ENCODE results near the gene SPIB. TPM values are rescaled to one million over a fixed set of nuclear protein-coding genes. Genes with fewer than 3 reads are reported as not detected.

Gene SPIB
- total RNA-seq, 4 donors from 2014 or later = not detected

DNA sequence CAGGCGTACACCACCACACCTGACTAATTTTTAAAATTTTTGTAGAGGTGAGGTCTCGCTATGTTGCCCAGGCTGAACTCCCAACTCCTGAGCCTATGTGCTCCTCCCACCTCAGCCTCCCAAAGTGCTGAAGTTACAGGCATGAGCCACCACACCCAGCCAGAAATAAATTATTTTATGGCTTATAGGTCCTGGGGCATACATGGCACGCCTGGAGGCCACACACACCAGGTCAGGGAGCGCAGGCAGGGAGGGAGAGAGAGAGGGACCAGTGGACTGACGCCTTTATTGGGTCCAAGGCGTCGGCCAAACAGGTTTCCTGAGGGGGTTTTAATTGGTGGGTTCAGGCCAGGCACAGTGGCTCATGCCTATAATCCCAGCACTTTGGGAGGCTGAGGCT lies 6.8 kb downstream of the SPIB start:
- no peak for DNase-seq (ENCODE audit: low spot score in 2 of 2)
- H3K4me3 ChIP-seq (ENCODE audit: low read depth, poor library complexity, severe bottlenecking) = no peak overlapping the region
- TF ChIP-seq, protein P1, sequence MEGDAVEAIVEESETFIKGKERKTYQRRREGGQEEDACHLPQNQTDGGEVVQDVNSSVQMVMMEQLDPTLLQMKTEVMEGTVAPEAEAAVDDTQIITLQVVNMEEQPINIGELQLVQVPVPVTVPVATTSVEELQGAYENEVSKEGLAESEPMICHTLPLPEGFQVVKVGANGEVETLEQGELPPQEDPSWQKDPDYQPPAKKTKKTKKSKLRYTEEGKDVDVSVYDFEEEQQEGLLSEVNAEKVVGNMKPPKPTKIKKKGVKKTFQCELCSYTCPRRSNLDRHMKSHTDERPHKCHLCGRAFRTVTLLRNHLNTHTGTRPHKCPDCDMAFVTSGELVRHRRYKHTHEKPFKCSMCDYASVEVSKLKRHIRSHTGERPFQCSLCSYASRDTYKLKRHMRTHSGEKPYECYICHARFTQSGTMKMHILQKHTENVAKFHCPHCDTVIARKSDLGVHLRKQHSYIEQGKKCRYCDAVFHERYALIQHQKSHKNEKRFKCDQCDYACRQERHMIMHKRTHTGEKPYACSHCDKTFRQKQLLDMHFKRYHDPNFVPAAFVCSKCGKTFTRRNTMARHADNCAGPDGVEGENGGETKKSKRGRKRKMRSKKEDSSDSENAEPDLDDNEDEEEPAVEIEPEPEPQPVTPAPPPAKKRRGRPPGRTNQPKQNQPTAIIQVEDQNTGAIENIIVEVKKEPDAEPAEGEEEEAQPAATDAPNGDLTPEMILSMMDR (IDR thresholded peaks at IDR 0.05) = no peak
- TF ChIP-seq POLR2A (IDR thresholded peaks at IDR 0.05) = no peak
- WGBS, 2 donors = 76% methylated on average over 7 of the region's 7 CpGs
- intact Hi-C loops (cut with DNase I; ENCODE audit: low total_unique reads) = no loop called here

DNA sequence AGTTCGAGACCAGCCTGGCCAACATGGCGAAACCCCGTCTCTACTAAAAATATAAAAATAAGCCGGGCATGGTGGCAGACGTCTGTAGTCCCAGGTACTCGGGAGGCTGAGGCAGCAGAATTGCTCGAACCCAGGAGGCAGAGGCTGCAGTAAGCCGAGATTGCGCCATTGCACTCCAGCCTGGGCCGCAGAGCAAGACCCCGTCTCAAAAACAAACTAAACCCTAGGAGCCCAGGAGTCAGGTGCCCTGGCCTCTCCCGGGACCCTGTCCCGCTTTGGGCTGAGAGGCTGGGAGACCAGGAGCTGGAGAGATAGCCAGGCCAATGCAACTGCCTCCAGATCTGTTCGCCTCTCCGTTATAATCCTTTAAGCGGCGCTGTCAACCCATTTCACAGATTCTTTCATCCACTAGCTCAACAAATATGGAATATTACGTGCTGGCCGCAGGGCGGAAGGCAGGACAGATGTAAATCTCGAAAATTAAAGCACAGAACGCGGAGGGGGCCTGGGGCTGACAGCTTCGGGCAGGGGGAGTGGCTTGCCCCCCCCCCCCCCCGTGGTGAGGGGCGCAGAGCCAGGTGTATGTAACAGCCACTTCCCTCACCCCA lies 8.7 kb downstream of the SPIB start:
- TF ChIP-seq POLR2A (IDR thresholded peaks at IDR 0.05) = no peak
- TF ChIP-seq, protein P1 (IDR thresholded peaks at IDR 0.05) = no peak
- DNase-seq (ENCODE audit: low spot score in 2 of 2) = no peak
- H3K4me3 ChIP-seq (ENCODE audit: low read depth, poor library complexity, severe bottlenecking) = no peak overlapping the region
- WGBS, 2 donors = 76 to 80% methylated on average over 26 of the region's 26 CpGs
- intact Hi-C loops (cut with DNase I; ENCODE audit: low total_unique reads) = no loop called here

DNA sequence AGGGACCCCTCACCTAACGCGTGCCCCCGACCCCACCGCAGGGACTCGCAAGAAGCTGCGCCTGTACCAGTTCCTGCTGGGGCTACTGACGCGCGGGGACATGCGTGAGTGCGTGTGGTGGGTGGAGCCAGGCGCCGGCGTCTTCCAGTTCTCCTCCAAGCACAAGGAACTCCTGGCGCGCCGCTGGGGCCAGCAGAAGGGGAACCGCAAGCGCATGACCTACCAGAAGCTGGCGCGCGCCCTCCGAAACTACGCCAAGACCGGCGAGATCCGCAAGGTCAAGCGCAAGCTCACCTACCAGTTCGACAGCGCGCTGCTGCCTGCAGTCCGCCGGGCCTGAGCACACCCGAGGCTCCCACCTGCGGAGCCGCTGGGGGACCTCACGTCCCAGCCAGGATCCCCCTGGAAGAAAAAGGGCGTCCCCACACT lies 9.3 kb downstream of the SPIB start:
- WGBS, 2 donors = 6 to 7% methylated on average over 10 to 22 of the region's 38 CpGs

DNA sequence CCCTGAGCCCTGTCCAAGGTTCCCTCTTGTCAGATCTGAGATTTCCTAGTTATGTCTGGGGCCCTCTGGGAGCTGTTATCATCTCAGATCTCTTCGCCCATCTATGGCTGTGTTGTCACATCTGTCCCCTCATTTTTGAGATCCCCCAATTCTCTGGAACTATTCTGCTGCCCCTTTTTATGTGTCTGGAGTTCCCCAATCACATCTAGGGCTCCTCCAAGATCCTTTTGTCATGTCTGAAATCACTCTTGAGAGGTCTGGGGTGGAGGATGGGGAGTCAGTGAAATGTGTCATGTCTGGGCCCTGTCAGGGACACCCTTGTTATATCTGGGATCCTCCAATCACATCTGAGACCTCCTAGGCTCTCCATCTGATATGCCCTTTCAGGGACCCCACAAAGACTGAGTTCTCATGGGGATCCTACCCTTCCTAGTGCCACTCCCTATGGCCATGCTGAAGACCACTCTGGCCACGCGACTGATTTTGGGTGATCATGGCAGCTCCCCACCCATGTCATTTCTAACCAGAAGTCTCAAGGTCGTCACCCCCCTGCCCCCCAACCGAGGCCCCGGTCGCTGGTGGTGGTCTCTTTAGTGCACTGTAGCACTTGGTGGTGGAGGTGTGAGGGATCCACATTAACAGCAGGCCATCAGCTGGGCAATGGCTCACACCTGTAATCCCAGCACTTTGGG lies 10.2 kb downstream of the SPIB start:
- TF ChIP-seq, protein P1 (IDR thresholded peaks at IDR 0.05) = no peak
- no peak for TF ChIP-seq POLR2A (IDR thresholded peaks at IDR 0.05)
- H3K4me3 ChIP-seq (ENCODE audit: low read depth, poor library complexity, severe bottlenecking) = no peak overlapping the region
- no peak for DNase-seq (ENCODE audit: low spot score in 2 of 2)
- intact Hi-C loops (cut with DNase I; ENCODE audit: low total_unique reads) = no loop called here
- 90 to 93% methylated on average over 7 of the region's 7 CpGs for WGBS, 2 donors

More for the DNA sequence above, 9.3 kb downstream of the SPIB start:
- TF ChIP-seq POLR2A (IDR thresholded peaks at IDR 0.05) = no peak
- TF ChIP-seq, protein P1 (IDR thresholded peaks at IDR 0.05) = no peak
- peak; percentile 84 to 97 for DNase-seq (ENCODE audit: low spot score in 2 of 2)
- intact Hi-C loops (cut with DNase I; ENCODE audit: low total_unique reads) = no loop called here
- H3K4me3 ChIP-seq (ENCODE audit: low read depth, poor library complexity, severe bottlenecking) = no peak overlapping the region

DNA sequence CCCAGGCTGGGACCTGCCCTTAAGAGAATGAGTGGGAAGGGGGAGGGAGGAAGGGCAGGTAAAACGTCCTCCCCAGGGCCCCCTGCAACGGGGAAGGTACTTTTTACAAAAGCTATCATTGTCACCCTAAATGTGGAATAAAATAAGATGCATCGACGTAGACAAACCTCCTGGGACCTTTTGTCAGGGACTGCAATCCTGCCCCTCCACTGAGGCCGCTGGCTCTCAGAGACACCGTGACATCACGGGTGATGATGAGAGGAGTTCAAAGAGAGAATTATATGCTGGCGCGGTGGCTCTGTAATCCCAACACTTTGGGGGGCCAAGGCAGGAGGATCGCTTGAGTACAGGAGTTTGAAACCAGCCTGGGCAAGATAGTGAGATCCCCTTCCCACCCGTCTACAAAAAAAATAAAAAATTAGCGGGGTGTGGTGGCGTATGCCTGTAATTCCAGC lies 12.2 kb downstream of the SPIB start:
- intact Hi-C loops (cut with DNase I; ENCODE audit: low total_unique reads) = no loop called here
- no peak overlapping the region for H3K4me3 ChIP-seq (ENCODE audit: low read depth, poor library complexity, severe bottlenecking)
- WGBS, 2 donors = 28 to 31% methylated on average over 13 of the region's 13 CpGs
- DNase-seq (ENCODE audit: low spot score in 2 of 2) = no peak
- TF ChIP-seq, protein P1 (IDR thresholded peaks at IDR 0.05) = no peak
- no peak for TF ChIP-seq POLR2A (IDR thresholded peaks at IDR 0.05)
